ENCODE results near the gene MID1IP1.
A peak's percentile ranks its signal among the peaks of the same experiment; 100 is the strongest.

Gene MID1IP1, protein sequence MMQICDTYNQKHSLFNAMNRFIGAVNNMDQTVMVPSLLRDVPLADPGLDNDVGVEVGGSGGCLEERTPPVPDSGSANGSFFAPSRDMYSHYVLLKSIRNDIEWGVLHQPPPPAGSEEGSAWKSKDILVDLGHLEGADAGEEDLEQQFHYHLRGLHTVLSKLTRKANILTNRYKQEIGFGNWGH

DNA sequence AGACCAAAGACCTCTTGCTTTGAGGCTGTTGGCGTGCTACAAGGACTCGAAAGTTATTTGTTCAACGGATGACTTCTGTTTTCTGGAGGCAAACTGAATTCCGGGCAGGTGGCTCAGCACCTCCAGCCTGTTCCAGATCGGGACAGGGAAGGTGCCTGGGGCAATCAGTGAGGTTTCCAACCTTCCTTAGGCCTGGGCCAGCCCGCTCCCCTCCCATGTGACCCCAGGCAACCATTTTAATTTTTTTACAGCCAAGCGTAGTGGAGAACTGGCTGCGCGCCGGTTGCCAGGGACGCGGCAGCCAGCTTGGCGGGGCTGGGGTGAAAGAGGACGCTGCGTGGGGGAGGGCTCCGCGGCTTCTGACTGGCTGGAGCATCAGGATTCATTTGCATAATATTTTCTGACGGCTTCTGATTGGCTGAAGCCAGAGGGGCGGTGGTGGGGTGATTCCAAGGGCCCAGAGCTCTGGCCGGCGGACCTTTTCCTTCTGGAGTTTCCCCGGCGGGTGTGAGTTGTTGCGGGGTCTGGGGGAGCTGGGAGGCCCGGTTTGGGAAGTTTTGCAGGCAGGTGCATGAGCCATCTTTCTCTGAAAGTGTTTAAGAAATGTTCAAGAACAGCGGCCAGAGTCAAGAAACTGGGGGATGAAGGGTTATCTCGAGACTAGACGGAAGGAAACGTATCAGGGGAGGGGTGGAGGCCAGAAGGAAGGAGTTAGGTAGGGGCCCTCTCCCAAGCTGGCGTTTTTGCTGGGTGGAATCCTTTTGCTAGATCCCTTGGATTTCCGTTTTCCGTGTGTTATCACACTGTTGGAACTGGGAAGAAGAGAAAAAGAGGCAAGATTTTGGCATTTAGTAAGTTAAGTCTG is at the start of gene MID1IP1:
Gene MID1IP1, plus strand, starts transcription at position 479 of the 865 bp plus-strand sequence. CDS start 3,488 bp downstream, outside the sequence.
- peak; percentile 94 for DNase-seq

DNA sequence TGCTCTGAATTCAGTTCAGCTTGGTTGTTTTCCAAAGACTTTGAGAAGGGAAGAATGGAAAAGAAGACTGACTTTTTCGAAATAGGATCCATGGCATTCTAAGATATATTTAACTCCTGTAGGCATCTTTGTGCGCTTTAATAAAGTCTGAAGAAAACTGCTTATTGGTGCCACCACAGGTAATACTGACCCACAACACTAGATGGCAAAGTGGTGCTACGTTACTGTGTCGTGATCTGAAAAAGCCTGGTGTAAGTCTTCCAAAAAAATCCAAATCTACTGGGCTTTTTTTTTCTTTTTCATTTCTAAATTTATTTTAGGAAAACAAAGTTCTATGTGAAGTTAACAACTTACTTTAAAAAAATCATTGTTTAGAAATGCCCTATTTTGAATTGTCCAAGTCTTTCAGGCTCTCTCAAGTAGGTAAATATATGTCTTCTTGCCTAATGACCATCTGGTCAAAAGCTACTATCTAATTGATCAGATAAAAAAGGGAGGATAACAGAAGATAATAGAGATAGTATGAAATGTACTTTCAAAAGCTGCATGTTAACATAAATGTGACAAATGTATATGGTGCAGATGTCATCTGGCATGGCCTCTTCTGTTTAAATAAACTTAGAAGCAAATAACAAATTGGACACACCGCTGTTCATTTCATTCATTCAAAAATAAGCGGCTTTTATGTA is 47.0 kb upstream of the MID1IP1 start:
- DNase-seq: peak; percentile 70

DNA sequence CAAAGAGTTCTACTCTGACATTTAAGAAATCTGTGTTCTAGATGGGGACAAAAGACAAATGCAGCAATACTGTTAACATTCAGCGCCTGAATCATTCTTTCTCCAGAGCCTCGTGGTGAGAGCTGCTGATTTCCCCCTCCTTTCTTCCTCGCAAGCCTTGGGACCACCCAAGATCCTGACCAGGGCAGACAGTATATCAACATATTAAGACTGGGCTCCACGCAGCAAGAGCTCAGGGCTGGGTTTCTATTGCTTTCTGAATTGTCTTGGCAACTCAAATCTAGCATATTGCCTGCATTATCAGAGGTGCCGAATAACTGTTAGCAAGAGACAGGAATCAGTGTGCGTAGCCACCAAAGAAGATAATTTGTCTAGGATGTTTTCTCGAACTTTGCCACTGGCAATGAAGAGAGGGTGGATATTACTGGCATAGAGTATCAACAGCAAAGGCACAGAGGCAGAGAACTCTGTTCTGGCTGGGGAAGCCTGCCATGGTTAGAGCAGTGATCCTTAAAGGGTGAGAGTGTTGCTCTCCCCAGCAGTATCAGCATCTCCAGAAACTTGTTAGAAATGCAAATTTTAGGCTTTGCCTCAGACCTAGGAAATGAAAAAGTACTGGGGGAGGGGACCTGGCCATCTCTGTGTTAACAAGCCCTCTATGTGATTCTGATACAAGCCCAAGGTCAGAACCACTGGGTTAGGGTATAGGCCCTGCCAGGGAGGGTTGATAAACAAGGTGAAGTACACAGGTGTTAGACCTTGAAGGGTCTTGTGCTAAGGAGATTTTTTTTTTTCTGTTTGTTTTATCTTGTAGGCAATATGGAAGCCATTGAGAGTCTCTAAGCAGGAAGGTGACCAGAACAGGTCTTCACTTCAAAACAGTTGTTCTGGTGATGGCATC is 46.2 kb upstream of the MID1IP1 start:
- DNase-seq: no peak

DNA sequence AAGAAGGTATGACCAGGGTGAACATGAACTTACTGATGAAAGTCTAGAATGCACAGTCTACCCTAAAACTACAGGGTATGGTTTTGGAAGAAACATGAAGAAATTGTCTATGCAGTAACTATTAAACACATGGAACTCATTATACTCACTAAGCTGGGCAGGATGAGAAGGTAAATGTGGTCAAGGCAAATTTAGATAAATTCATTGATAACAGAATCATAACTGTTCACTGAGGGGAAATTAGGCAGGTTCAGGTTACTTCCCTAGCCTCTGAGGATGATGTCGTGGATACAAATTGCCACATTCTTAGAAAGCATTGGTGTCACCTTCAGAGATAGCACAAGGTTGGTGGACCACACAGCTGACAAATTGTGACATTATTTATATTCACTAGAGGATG is 40.4 kb upstream of the MID1IP1 start:
- no peak for DNase-seq

DNA sequence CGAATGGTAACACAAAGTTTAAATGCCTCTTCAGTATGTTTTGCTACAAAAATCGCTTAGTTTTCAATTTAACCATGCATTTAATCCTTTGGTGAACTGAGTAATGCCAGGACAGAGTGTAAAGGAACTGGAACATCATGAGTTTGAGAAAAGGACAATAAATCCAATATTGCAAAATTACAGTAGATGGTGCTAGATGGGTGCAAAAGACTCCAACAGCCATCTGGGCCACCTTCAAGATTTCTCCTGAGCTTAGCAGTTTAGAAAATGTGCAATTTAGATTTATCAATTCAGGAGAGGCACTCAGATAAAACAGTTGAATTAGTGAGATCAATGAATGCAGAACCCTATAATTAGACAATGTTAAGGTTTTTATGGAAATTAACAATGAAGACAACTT is 33.2 kb upstream of the MID1IP1 start:
- DNase-seq: peak; percentile 54

DNA sequence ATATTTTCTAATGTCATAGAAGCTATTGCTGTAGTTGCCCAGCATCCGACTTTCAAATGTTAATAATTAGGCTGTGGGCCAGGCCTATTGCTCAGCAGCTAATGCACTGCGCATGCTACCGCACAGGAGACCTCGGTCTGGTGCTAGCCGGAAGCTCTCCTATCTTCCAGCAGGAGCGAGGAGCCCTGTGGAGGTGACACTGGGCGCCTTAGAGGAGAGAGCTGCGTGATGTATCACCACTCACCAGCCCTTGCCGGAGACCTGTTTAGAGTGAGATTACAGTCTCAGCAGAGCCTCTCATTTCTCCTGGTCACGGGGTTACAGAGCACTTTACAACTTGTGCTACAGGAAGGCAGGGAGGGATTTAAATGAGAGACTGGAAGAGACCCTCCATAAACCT is 31.1 kb upstream of the MID1IP1 start:
- no peak for DNase-seq

DNA sequence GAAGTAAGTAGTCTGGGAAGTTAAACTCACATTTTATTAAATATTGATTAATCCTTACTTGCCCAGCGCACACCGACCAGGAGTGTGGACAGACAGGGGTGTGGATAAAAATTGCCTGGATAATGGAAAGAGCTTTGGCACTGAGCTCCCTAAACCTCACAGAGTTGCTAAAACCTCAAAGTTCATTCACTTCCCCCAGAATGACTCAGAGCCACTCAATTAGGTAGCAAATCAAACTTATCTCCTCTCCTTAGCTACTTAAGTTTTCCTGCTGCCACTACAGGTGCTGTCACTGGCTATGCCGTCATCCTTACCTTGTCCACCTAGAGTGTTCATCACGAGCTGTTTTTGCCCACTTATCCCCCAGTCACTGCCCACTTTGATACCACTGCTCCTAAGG is 27.0 kb upstream of the MID1IP1 start:
- DNase-seq: no peak

DNA sequence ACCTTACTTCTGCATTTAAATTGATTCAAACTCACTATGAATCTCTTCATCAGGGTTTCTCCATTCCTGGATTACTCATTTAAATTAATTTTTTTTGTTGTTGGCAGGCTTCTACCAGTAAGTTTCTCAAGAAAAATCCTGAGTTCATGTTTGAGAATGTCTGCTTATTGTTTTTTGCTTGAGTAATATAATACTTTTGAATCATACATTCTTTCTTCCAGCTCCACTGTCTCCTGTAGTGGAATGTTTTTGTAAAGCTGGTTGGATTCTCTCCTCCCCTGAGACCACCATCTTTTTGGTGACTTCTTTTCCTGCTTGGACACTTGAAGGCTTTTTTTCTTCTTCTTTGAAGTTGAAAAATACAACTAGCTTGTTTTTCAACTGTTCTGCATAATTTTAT is 4.3 kb upstream of the MID1IP1 start:
- DNase-seq: no peak

DNA sequence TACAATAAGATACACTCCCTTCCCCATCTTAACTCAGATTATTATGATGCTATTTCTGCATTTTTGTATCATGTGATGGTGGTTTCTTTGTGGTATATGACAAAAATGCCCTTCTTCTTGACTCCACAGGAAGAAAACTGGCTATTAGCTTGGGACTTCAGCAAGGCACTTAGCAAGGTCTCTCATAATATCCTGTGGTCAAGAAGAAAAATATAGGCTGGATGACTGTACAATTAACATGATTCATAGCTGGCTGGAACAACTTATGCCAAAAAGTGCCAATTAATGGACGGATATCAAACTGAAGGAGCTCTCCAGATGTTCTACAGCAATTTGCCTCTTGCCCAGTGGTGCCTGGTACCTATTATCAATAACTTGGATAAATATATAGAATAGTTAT is 2.3 kb upstream of the MID1IP1 start:
- DNase-seq: no peak

DNA sequence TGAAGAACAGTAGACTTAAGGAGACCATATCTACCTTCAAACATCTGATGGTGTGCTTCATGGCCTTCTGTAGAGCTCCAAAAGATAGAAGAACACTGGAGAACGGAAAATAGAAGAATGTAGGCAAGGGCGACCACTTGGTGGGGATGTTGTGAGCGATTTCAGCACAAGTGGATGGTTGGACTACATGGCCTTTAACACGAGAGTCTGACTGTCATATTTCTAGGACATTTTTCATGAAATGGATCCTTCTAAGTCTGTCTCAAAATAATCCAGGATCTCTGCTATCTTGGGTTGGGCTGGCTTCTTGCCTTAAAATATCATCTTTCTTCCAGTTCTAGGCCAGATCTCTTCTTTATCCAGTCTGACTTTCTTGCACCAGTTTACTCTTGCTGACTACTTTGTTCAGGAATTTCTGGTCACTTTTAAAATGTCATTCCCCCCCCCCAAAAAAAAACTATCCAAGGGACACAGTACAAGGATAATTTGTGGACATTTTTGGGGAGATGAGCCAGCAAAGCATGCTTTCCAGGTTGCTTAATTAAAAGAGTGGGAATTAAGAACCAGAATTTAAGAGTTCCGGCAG is 1.2 kb upstream of the MID1IP1 start:
- DNase-seq: peak; percentile 20

DNA sequence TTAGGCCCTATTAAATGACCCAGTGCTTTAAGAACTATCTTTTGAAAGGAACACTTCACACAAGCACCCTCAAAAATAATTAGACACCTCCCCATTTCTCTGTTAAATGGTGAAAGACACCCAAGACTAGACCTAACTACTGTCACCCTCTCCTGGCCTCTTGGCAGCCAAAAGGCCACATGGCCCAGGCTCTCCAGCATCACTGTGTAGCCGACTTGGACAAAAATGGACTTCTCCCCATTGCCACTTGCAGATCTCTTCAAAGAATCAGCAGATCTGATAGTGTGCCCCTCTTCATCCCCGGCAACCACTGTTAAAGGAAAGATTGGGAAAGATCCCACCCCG is 2.0 kb downstream of the MID1IP1 start:
- DNase-seq: no peak

DNA sequence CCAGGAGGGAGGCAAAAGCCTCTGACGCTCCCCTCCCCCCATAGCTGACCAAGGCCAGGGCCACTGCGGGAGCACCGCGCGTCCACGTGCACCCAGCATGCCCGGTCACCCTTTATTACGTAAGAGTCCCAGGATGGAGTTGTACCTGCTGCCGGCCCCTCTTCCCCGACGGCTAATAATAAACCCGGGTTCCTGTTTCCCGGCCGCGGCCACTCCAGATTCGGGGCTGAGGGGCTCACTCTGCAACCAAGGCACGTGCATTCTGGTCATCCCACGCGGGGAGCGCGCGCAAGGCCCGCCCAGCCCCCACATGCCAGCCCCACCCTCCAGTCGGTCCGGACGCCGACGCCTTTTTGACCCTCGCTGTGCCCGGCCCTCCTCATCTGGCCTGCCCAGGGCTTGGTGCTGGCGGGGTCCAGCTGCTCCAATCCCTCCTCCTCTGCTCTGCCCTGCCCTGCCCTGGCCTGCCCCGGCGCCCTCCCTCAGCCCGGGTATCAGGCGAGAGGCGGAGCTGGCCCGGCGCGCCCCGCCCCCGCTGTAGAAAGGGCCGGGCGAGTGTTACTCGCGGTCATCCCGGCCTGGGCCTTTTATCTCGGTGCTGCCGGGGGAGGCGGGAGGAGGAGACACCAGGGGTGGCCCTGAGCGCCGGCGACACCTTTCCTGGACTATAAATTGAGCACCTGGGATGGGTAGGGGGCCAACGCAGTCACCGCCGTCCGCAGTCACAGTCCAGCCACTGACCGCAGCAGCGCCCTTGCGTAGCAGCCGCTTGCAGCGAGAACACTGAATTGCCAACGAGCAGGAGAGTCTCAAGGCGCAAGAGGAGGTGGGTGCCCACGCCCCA is 2.6 kb downstream of the MID1IP1 start:
- DNase-seq: peak; percentile 95

DNA sequence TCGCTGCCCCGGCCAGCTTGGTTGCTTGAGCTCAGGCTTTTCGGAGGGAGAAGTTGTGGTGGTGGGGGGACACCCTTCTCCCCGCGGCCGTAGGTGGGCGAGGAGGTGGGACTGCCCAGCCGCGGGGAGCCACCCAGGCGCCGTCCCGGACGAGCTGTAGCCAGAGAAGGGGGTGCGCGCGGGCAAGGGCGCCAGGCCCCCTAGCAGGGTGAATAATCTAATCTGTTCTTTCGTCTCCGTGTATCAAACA is 3.1 kb downstream of the MID1IP1 start:
- DNase-seq: no peak

DNA sequence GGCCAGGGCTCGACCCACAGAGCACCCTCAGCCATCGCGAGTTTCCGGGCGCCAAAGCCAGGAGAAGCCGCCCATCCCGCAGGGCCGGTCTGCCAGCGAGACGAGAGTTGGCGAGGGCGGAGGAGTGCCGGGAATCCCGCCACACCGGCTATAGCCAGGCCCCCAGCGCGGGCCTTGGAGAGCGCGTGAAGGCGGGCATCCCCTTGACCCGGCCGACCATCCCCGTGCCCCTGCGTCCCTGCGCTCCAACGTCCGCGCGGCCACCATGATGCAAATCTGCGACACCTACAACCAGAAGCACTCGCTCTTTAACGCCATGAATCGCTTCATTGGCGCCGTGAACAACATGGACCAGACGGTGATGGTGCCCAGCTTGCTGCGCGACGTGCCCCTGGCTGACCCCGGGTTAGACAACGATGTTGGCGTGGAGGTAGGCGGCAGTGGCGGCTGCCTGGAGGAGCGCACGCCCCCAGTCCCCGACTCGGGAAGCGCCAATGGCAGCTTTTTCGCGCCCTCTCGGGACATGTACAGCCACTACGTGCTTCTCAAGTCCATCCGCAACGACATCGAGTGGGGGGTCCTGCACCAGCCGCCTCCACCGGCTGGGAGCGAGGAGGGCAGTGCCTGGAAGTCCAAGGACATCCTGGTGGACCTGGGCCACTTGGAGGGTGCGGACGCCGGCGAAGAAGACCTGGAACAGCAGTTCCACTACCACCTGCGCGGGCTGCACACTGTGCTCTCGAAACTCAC is 3.6 kb downstream of the MID1IP1 start:
- DNase-seq: peak; percentile 58

DNA sequence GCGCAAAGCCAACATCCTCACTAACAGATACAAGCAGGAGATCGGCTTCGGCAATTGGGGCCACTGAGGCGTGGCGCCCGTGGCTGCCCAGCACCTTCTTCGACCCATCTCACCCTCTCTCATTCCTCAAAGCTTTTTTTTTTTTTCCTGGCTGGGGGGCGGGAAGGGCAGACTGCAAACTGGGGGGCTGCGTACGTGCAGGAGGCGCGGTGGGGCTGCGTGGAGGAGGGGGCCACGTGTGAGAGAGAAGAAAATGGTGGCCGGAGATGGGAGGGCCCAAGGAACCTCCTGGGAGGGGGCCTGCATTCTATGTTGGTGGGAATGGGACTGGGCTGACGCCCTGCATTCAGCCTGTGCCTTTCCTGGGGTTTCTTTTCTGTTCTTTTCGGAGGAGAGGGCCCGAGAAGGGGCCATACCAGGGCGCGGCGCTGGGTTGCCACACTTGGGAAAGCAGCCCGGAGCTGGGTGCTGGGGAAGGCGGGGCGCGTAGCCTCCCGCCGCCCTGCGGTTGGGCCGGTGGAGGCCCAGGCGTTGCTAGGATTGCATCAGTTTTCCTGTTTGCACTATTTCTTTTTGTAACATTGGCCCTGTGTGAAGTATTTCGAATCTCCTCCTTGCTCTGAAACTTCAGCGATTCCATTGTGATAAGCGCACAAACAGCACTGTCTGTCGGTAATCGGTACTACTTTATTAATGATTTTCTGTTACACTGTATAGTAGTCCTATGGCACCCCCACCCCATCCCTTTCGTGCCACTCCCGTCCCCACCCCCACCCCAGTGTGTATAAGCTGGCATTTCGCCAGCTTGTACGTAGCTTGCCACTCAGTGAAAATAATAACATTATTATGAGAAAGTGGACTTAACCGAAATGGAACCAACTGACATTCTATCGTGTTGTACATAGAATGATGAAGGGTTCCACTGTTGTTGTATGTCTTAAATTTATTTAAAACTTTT is 4.5 kb downstream of the MID1IP1 start:
- peak; percentile 88 for DNase-seq

DNA sequence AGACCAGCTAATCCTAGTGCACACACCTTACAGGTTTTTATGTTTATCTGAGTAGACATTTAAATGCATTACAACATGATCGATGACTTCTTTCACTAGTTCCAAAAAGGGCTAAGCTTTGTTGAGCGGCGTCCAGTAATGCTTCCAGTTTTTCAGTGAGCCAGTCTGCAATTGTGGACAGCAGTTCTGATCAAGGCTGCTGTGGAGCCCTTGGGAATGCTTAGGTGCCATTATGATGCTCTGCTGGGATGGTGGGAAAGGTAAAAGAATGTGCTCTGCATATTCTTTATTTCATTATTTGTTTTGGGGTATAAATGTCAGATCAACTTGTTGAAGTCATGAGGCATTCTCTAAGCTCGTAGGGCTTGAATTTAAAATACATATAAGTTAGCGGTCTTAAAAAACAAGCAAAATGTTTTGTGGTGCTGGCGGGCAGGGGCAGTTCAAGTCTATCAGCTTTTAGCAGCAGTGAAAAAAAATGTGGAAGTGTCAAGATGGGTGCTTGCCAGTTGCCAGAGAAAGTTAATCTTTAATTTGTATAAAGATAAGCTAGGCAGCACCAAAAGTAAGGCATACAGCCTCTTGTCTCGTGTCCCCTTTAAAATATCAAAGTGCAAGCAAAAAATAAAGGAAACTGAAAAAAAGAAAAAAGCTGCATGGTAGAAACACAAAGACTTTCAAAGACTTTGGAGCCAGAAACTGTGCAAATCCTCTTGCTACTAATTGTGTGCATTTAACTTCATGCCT is 5.8 kb downstream of the MID1IP1 start:
- DNase-seq: peak; percentile 74

DNA sequence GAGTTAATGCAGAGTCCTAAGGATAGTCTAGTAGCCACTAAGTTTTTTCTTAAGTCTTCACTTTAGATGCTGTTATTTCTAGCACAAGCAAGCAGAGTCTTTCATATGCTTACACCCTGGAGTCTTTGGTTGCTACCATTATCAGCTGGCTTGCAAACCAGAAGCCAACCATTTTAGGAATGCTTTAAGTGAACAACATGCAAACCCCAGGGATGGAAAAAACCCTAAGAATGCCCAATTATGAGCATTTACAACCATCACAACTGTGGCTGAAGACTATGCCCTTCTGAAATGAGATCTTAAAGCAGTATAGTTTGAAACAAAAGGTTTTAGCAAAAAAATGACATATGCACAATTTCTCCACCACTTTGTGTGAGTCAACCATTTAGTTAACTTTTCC is 6.6 kb downstream of the MID1IP1 start:
- DNase-seq: peak; percentile 52

DNA sequence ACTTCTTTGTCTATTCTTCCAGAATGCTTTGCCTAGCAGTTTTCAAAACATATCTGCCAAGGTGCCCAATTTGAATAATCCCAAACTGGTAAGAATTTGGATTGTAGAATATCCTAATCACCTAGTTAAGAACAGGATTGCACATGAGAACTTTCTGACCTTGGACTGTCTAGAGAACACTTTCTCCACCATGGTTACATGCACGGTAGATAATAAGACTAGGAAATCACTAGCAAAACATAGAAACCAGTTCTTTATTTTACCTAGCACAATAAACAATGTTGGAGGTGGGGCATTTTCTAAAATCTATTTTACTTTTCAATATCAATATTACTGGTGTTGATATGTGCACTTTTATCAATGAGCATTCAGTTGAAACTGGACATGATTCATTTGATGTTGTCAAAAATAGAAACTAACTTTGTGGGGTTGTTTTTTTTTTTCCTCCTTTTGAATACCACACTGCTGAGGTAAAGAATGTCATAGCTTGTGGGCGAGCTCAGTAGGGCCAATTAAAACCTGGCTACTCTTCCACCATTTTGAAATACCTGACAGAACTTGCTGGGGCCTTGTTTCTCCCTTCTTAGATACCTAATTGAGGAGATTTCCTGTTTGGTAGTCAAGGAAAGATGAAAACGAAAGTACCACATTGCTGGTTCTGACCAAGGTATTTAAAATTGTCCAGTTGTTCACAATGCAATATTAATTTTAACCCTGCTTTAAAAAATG is 10.4 kb downstream of the MID1IP1 start:
- peak; percentile 58 for DNase-seq
